Measurements from ENCODE around the gene TTC9.

- TF ChIP-seq ETV6 (conservative IDR thresholded peaks at IDR 0.05 in 1 of 2, IDR thresholded peaks at IDR 0.05 in 1 of 2; ENCODE audit: borderline replicate concordance in 1 of 2, low read depth in 1 of 2) (0 out of 4 replicates have a peak, but pooled peaks of 1 of the 2 experiments have one; percentile 17), PML (IDR thresholded peaks at IDR 0.05; ENCODE audit: low read length) (no peak), CTCF (IDR thresholded peaks at IDR 0.05 in 2 of 3, conservative IDR thresholded peaks at IDR 0.05 in 1 of 3; ENCODE audit: control insufficient read depth in 2 of 3, extremely low read depth in 1 of 3, insufficient read depth in 1 of 3, low read depth in 3 of 3, low read length in 3 of 3) (no peak), TCF12 (IDR thresholded peaks at IDR 0.05; ENCODE audit: low read depth, low read length) (peak; percentile 80), SKIL (IDR thresholded peaks at IDR 0.05; ENCODE audit: low read depth, poor library complexity, severe bottlenecking) (peak; percentile 59), CHD4 (IDR thresholded peaks at IDR 0.05) (no peak)
These were observed 22.0 kb downstream of the TTC9 start for GRCh38 chr14:70663707-70664179.

Measured in GM12878 (cell line).